ENCODE measurements around the gene ZC3H18.

The ZC3H18 gene

GRCh38 chr16:88642881-88643643 lies 72.9 kb downstream of the ZC3H18 start:
- DNase-seq, result no peak

- DNase-seq, result no peak
Measured at GRCh38 chr16:88643644-88643932, 73.4 kb downstream of the ZC3H18 start.

- DNase-seq, result no peak
Measured at GRCh38 chr16:88645455-88645854, 75.3 kb downstream of the ZC3H18 start.

GRCh38 chr16:88645941-88646340 lies 75.7 kb downstream of the ZC3H18 start:
- DNase-seq, result no peak

- DNase-seq, result no peak
Measured at GRCh38 chr16:88646345-88647034, 76.3 kb downstream of the ZC3H18 start.

GRCh38 chr16:88647178-88648070 lies 77.2 kb downstream of the ZC3H18 start:
- DNase-seq, result no peak

GRCh38 chr16:88649195-88649923 lies 79.2 kb downstream of the ZC3H18 start:
- DNase-seq, result no peak

GRCh38 chr16:88649924-88650748 lies 79.9 kb downstream of the ZC3H18 start:
- no peak for DNase-seq

- no peak for DNase-seq
Measured at GRCh38 chr16:88650749-88651275, 80.6 kb downstream of the ZC3H18 start, which contains the start of gene CYBA. Gene CYBA, minus strand, starts transcription at chr16:88651053. Its CDS starts 40 bp downstream, at chr16:88651013.

- DNase-seq, result no peak
Measured at GRCh38 chr16:88651276-88651988, 81.2 kb downstream of the ZC3H18 start.

GRCh38 chr16:88651989-88652761 lies 82.0 kb downstream of the ZC3H18 start:
- DNase-seq, result no peak

GRCh38 chr16:88652762-88653063 lies 82.5 kb downstream of the ZC3H18 start:
- no peak for DNase-seq

GRCh38 chr16:88653101-88653500 lies 82.9 kb downstream of the ZC3H18 start:
- DNase-seq, result no peak

- DNase-seq, result no peak
Measured at GRCh38 chr16:88653596-88654362, 83.6 kb downstream of the ZC3H18 start.

- DNase-seq, result no peak
Measured at GRCh38 chr16:88654363-88655052, 84.3 kb downstream of the ZC3H18 start.

GRCh38 chr16:88655053-88655732 lies 85.0 kb downstream of the ZC3H18 start:
- DNase-seq, result no peak

GRCh38 chr16:88655733-88656281 lies 85.6 kb downstream of the ZC3H18 start:
- DNase-seq, result no peak
